Liver (tissue), 9 donors: Measurements from ENCODE around the gene LCN6. TPM values are rescaled to one million over a fixed set of nuclear protein-coding genes. Genes with fewer than 3 reads are reported as not detected.

Experiments
- DNase-seq: peaks from one replicate; pipeline ENCODE4 v3.0.0-alpha.2; 2017; ENCODE audit warnings: low spot score
- H3K27ac ChIP-seq, 2 donors: one replicate each; pipeline ENCODE4 v1.7.0; 2013; ENCODE audit warnings: inconsistent platforms in 2 of 2, low read length in 2 of 2, control low read depth in 1 of 2, low read depth in 1 of 2, mild to moderate bottlenecking in 1 of 2
- H3K27me3 ChIP-seq, 4 donors: one replicate each; pipeline versions ENCODE4 v1.6.1 to v1.7.0; 2013; ENCODE audit warnings: low read length in 3 of 4, inconsistent platforms in 1 of 4, mild to moderate bottlenecking in 1 of 4, moderate library complexity in 1 of 4; ENCODE audit not compliant: control insufficient read depth in 4 of 4, insufficient read depth in 4 of 4
- H3K36me3 ChIP-seq, 4 donors: one replicate each; pipeline versions ENCODE4 v1.6.1 to v1.7.0; 2013; ENCODE audit warnings: low read length in 3 of 4, mild to moderate bottlenecking in 3 of 4, low read depth in 1 of 4, moderate library complexity in 1 of 4; ENCODE audit not compliant: control insufficient read depth in 4 of 4, insufficient read depth in 3 of 4
- H3K4me1 ChIP-seq, 4 donors: one replicate each; pipeline versions ENCODE4 v1.6.1 to v1.7.0; 2013; ENCODE audit warnings: low read length in 3 of 4, mild to moderate bottlenecking in 3 of 4, moderate library complexity in 1 of 4; ENCODE audit not compliant: control insufficient read depth in 4 of 4, insufficient read depth in 4 of 4
- H3K4me3 ChIP-seq, 3 donors: one replicate each; pipeline versions ENCODE4 v1.6.1 to v1.7.0; 2013; ENCODE audit warnings: low read length in 3 of 3, control low read depth in 1 of 3, low read depth in 1 of 3, mild to moderate bottlenecking in 1 of 3
- H3K9ac ChIP-seq, 2 donors: one replicate each; pipeline ENCODE4 v1.7.0; 2013; ENCODE audit warnings: low read length in 2 of 2, mild to moderate bottlenecking in 2 of 2, moderate library complexity in 2 of 2, control low read depth in 1 of 2, low read depth in 1 of 2
- H3K9me3 ChIP-seq, 4 donors: one replicate each; pipeline versions ENCODE4 v1.6.1 to v1.7.0; 2013; ENCODE audit warnings: low read length in 3 of 4; ENCODE audit not compliant: control insufficient read depth in 4 of 4
- ATF3 ChIP-seq: IDR thresholded peaks from 2 replicates; pipeline ENCODE4 v1.6.1; 2016; ENCODE audit warnings: antibody characterized with exemption
- CTCF ChIP-seq: fragments of 150-350 bp; IDR thresholded peaks from 2 replicates; pipeline ENCODE4 v1.5.1; 2017; ENCODE audit warnings: improper control_type of control experiment, low read depth, low read length; ENCODE audit not compliant: missing input control
- EGR1 ChIP-seq, 2 donors: IDR thresholded peaks; 2 replicates each; pipeline ENCODE4 v1.6.1; 2016 to 2018; ENCODE audit warnings: antibody characterized with exemption in 2 of 2, low read depth in 2 of 2
- FOXA1 ChIP-seq: IDR thresholded peaks from 2 replicates; pipeline ENCODE4 v1.6.1; 2016; ENCODE audit warnings: antibody characterized with exemption
- FOXA2 ChIP-seq: IDR thresholded peaks from 2 replicates; pipeline ENCODE4 v1.6.1; 2016; ENCODE audit warnings: antibody characterized with exemption
- GABPA ChIP-seq, 2 donors: IDR thresholded peaks in 1 of 2; conservative IDR thresholded peaks in 1 of 2; 2 replicates each; pipeline ENCODE4 v1.6.1; 2016; ENCODE audit warnings: antibody characterized with exemption in 2 of 2, mild to moderate bottlenecking in 1 of 2, moderate library complexity in 1 of 2
- HNF4A ChIP-seq, 2 donors: conservative IDR thresholded peaks; 2 replicates each; pipeline ENCODE4 v1.6.1; 2016; ENCODE audit warnings: antibody characterized with exemption in 2 of 2, mild to moderate bottlenecking in 2 of 2
- HNF4G ChIP-seq: IDR thresholded peaks from 2 replicates; pipeline ENCODE4 v1.6.1; 2016; ENCODE audit warnings: antibody characterized with exemption
- JUND ChIP-seq, 2 donors: IDR thresholded peaks; 2 replicates each; pipeline ENCODE4 v1.6.1; 2016; ENCODE audit warnings: antibody characterized with exemption in 2 of 2
- MAX ChIP-seq: IDR thresholded peaks from 2 replicates; pipeline ENCODE4 v1.6.1; 2016; ENCODE audit warnings: antibody characterized with exemption
- NR2F2 ChIP-seq: IDR thresholded peaks from 2 replicates; pipeline ENCODE4 v1.6.1; 2016; ENCODE audit warnings: antibody characterized with exemption
- RAD21 ChIP-seq, 2 donors: IDR thresholded peaks; 2 replicates each; pipeline ENCODE4 v1.6.1; 2016; ENCODE audit warnings: antibody characterized with exemption in 2 of 2, mild to moderate bottlenecking in 2 of 2
- REST ChIP-seq: IDR thresholded peaks from 2 replicates; pipeline ENCODE4 v1.6.1; 2016; ENCODE audit warnings: antibody characterized with exemption, mild to moderate bottlenecking
- RXRA ChIP-seq, 2 donors: IDR thresholded peaks; 2 replicates each; pipeline ENCODE4 v1.6.1; 2017 to 2018; ENCODE audit warnings: antibody characterized with exemption in 2 of 2, mild to moderate bottlenecking in 1 of 2
- SP1 ChIP-seq: IDR thresholded peaks from 2 replicates; pipeline ENCODE4 v1.6.1; 2018; ENCODE audit warnings: antibody characterized with exemption, mild to moderate bottlenecking
- TAF1 ChIP-seq: conservative IDR thresholded peaks from 2 replicates; pipeline ENCODE4 v1.6.1; 2016; ENCODE audit warnings: antibody characterized with exemption, mild to moderate bottlenecking
- YY1 ChIP-seq: IDR thresholded peaks from 2 replicates; pipeline ENCODE4 v1.6.1; 2016; ENCODE audit warnings: antibody characterized with exemption, mild to moderate bottlenecking
- ZBTB33 ChIP-seq: IDR thresholded peaks from 2 replicates; pipeline ENCODE4 v1.6.1; 2016; ENCODE audit warnings: antibody characterized with exemption
- WGBS: extraction: QIAGEN DNeasy Blood & Tissue Kit; methylation state at CpG from one replicate; pipeline ENCODE4 v1.1.7; 2013; 5-methylcytosine and 5-hydroxymethylcytosine counted together
- polyA plus RNA-seq, 2 donors: library from polyadenylated mRNA; stranded (reverse) in 1 of 2; unstranded in 1 of 2; fragments of 200-250 nt in 1 of 2; fragments of >200 nt in 1 of 2; fragmentation: Nextera tagmentation in 1 of 2; extraction: Ambion mirVana in 1 of 2; gene quantifications; one replicate each; pipeline versions ENCODE4 v1.2.1 to v1.2.3, GENCODE V29; 2013 to 2015
- total RNA-seq, 2 donors: library from RNA; depleted of rRNA; stranded (reverse); fragments of >200 nt; gene quantifications; one replicate each; pipeline ENCODE4 v1.2.3, GENCODE V29; 2014
- donor health status: healthy.
- donor health status: healthy.
- donor health status: healthy.
- donor health status: healthy.
- donor health status: healthy.

LCN6 gene
- total and polyA plus RNA-seq, 4 donors, result 0.14 to 0.32 TPM; not detected in 2

GRCh38 chr9:136723362-136723976 is 24.9 kb downstream of the LCN6 start:
- no peak overlapping the region for H3K9ac ChIP-seq
- H3K9me3 ChIP-seq, result no peaks in the 10 kb centered on the region
- H3K4me1 ChIP-seq, result peaks cover 0 to 58% (median 31%) of the 10 kb centered on the region in 4 donors
- H3K27ac ChIP-seq, result no peak overlapping the region
- no peaks in the 10 kb centered on the region for H3K27me3 ChIP-seq
- peaks cover 15 to 33% (median 23%) of the 10 kb centered on the region in 4 donors for H3K36me3 ChIP-seq
- H3K4me3 ChIP-seq, result no peak overlapping the region
- 92% methylated on average over 32 of the region's 32 CpGs for WGBS
- no peak for TF ChIP-seq ATF3
- TF ChIP-seq RAD21 (IDR thresholded peaks at IDR 0.05), result no peak
- no peak for TF ChIP-seq HNF4G
- TF ChIP-seq GABPA (IDR thresholded peaks at IDR 0.05 in 1 of 2, conservative IDR thresholded peaks at IDR 0.05 in 1 of 2), result no peak
- TF ChIP-seq EGR1 (IDR thresholded peaks at IDR 0.05; ENCODE audit: low read depth in 2 of 2), result no peak
- no peak for TF ChIP-seq MAX
- no peak for TF ChIP-seq HNF4A (conservative IDR thresholded peaks at IDR 0.05)
- TF ChIP-seq FOXA1, result no peak
- no peak for TF ChIP-seq TAF1
- no peak for TF ChIP-seq ZBTB33
- TF ChIP-seq NR2F2, result no peak
- no peak for TF ChIP-seq FOXA2
- no peak for TF ChIP-seq JUND (IDR thresholded peaks at IDR 0.05)
- TF ChIP-seq CTCF, result no peak
- no peak for TF ChIP-seq REST
- no peak for TF ChIP-seq RXRA (IDR thresholded peaks at IDR 0.05)
- DNase-seq, result no peak

- peaks cover 15 to 33% (median 23%) of the 10 kb centered on the region in 4 donors for H3K36me3 ChIP-seq
- no peak overlapping the region for H3K27ac ChIP-seq
- H3K27me3 ChIP-seq, result no peaks in the 10 kb centered on the region
- H3K4me3 ChIP-seq, result no peak overlapping the region
- no peak overlapping the region for H3K9ac ChIP-seq
- 92% methylated on average over 24 of the region's 24 CpGs for WGBS
- TF ChIP-seq TAF1 (no peak), FOXA1 (no peak), MAX (no peak), HNF4A (conservative IDR thresholded peaks at IDR 0.05) (no peak), YY1 (no peak), SP1 (no peak), JUND (IDR thresholded peaks at IDR 0.05) (no peak), RAD21 (IDR thresholded peaks at IDR 0.05) (no peak), REST (no peak)
- H3K9me3 ChIP-seq, result no peaks in the 10 kb centered on the region
- peaks cover 0 to 56% (median 29%) of the 10 kb centered on the region in 4 donors for H3K4me1 ChIP-seq
- DNase-seq, result no peak
Measured at GRCh38 chr9:136722969-136723356, 25.4 kb downstream of the LCN6 start.
